Measurements from ENCODE around the gene TMC2.
"Not testable (repeated sequence)": the region's sequence is repeated elsewhere in the genome, so short reads cannot be mapped to it uniquely, and the experiment has no call there.

Gene TMC2

DNA sequence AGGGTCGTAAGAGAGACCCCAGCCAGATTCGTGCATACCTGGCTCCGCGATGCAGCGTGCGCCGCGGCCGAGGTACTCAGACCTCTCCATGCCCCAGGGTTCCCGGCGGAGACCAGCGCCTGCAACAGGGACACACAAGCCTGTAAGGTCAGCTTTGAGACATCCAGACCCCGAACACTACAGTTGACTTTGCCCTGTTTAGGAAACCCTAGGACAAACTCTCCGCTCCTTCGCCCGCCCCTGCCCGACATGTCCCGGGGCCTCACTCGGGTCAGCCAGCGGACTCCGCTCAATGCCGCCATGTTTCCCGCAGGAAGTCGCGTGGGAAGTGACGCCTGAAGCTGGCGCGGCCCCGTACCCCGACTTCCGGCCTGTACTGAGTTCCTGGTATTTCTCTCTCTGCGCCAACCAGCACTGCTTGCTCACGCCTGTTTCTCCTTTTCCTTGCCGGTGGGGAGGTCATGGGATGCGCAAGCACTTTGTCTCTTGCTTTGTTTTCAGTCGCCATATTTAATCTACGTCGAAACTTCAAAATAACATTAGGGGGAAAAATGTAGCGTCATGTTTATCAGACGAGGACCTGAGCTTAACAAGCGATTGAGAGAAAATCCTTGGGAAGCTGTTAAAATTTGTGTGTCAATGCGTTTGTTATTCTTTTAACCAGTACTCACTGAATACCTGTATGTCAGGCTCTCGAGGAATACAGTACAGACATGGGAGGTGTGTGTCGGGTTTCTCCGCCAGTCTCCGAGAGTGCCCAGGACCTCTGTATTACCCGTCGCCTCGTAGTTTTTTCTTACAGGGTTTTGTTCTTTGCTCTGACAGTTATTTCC is 127.7 kb downstream of the TMC2 start, which contains the start of gene IDH3B:
TSS of gene IDH3B (minus strand) at position 330 of the 833 bp plus-strand sequence. CDS start at position 302, 28 bp downstream.
- DNase-seq (ENCODE audit: low spot score), result peak; percentile 93

DNA sequence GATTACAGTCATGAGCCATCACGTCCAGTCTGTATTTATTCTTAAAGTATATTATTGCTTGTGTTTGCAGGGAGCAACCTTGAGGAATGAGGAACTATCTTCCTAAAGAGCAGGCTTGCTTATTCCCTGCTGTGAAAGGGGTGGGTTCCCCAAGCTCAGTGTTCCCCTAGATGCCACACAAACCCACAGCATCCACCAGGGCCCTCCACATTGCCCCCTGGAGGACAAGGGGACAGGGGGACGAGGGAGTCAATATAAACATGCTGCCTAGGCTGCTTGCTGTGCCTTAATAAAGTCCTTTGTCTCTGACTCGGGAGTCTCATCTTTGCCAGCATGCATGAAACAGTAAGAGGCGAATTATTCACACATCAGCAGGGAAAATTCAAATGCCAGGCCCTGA is 135.6 kb downstream of the TMC2 start:
- no peak for DNase-seq (ENCODE audit: low spot score)

DNA sequence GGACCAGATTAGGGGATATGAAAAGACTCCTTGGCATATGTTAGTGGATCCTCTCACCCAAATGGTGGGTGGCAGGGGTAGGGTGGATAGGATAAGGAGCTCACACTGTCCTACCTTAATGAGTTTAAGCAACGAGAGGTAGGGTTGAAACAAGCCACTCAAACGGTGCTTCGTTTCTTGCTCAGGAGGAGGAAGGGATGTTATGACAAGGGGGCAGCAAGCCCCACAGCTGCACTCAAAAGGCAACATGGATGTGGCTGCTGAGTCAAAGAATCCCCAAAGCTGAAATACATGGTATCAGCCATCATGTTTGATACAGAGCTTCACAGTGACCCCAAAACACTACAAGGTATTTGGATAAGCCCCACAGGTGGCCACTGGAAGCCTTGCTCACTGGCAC is 136.1 kb downstream of the TMC2 start:
- no peak for DNase-seq (ENCODE audit: low spot score)

DNA sequence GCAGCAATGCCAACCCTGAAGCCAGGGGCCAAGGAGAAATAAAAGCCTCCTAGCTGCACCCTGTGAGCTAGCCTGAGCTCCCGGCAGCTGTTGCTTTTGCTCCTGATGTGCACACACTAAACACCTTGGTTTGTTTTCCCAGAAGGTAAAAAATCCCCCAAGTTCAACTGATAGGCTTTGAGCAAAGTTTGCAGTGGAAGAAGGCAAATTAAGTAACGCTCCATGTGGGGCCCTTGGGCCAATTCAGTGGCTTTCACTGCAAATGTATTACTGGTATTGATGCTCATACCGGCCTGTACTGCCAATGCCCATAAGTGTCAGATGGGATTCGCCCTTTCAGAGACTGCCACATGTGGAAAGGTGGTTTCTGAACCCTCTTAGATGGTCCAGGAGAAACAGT is 137.1 kb downstream of the TMC2 start:
- DNase-seq (ENCODE audit: low spot score), result no peak

DNA sequence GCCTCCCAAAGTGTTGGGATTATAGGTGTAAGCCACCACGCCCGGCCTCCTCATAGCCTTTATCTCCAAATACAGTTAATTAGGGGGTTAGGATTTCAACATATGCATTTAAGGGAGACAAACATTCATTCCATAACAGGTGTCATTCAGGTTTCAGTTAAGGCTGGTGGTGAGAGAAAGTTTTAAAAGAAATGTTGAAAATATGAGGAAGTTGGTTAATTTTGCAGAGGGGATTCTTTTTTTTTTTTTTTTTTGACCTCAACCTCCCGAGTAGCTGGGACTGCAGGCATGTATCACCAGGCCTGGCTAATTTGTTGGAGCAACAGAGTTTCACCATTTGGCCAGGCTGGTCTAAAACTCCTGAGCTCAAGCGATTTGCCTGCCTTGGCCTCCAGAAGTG is 143.7 kb downstream of the TMC2 start:
- no peak for DNase-seq (ENCODE audit: low spot score)

DNA sequence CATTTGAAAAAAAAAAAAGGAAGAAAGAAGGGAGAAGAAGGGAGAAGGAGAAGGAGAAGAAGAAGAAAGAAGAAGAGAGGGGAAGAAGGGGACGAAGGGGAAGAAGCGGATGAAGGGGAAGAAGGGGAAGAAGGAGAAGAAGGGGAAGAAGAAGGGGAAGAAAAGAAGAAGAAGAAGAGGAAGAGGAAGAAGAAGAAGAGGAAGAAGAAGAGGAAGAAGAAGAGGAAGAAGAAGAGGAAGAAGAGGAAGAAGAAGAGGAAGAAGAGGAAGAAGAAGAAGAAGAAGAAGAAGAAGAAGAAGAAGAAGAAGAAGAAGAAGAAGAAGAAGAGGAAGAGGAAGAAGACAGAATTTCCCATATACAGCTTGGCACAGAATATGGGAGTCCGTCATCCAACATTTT is 145.7 kb downstream of the TMC2 start:
- not testable (repeated sequence) for DNase-seq (ENCODE audit: low spot score)

DNA sequence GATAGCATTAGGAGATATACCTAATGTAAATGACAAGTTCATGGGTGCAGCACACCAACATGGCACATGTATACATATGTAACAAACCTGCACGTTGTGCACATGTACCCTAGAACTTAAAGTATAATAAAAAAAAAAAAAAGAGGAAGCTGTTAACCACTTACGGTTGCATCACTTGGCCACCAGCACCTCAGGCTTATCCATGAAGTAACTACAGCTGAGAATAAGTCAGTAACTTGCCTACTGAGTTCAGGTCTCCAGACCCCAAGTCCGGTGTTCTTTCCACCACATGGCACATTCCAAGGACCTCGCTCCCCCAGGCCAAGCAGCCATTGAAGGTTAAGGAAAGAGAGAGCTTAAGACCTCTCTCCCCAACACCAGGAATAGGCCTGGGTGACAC is 148.4 kb downstream of the TMC2 start:
- not testable (repeated sequence) for DNase-seq (ENCODE audit: low spot score)

DNA sequence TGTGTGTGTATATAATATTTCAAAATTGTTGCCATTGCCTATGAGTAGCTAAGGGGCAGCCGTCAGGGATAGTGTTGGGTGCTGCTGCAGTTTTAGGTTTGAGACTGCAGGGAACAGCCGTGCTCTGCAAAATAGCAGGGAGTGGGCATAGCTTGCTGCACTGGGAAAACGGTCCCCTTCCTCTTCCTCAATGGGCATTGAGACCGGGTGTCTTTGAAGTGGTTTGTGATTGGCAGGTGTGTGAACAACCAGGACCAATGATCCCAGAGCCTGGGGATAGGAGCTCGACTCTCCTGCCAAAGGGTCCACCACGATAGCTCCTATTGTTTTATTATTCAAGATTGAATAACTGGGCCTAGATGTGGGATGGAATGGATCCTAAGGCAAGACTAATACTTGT is 151.1 kb downstream of the TMC2 start:
- DNase-seq (ENCODE audit: low spot score), result no peak

DNA sequence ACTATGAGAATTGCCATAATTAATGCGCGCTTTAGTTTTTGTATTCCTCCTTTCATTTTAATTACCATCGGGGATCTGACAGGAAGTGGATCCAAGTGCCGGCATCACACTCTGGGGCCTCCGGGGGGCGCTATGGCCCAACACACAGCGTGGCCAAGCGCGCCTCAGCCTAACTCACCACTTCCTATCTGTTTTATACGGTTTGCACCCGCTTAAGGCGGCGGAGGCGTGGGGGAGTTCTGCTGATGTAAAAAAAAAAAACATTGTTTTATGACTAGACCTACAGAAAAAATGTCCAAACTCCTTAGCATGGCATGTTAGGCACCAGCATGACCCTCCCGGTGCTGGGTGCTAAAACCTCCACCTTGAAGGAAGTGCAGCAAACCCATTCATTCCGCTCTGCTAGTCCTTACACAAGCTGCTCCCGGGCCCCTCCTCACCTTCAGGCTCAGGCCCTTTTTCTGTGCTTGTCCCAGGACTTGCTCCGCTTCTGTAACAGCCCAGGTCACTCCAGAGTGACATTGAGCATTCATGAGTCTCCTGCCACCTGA is 151.7 kb downstream of the TMC2 start:
- peak; percentile 79 for DNase-seq (ENCODE audit: low spot score)

DNA sequence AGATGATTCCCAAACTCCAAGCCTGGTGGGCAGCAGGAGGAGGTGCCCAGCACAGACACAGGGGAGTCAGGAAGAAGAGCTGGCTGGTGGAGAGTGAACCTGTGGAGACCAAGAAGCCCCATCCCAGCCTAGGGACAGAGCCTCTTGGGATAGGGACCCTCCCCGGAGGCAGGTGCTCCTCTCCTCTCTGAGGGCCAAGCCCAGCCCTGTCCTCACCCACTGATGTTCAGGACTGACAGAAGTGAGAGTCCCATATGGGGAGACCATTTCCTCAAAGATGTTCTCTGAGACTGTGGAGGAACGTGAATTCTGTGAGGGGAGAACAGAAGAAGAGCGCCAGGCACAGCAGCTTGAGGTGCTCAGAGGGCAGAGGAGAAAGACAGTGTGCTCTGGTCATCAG is 153.8 kb downstream of the TMC2 start:
- no peak for DNase-seq (ENCODE audit: low spot score)

DNA sequence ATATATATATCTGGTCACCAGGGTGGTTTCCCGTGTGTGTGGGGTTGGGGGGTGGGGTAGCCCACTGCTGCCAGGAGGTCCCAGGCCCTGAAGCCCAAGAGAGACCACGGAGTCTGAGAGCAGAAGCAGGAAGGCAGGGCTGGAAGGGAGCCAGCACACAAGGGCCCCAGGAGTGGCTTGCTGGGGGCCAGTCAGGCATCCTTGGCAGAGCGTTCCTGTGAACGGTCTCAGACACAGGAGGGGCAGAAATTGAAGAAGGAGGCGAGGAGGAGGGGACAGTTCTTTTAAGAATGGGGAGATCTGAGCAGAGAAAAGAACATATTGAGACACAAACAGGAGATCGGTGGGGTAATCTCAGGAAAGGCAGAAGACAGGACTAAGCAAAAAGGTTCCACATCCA is 154.3 kb downstream of the TMC2 start:
- DNase-seq (ENCODE audit: low spot score), result no peak

DNA sequence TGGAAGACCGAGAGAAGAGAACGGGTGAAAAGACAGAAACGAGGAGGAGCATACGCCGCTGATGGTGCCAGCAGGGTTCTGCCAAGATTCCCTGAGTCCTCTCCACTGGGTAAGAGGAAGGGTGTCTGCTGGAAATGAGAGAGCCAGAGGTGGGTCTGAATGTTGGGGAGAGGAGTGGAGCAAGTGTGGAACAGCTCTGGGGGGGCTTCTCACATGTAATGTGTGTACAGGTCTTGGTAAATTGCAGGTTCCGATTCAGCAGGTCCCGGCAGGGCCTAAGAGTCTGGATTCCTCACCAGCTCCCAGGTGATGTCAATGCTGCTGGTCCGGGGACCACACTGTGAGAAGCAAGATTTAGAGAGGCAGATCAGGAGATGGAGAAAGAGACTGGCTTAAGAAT is 154.8 kb downstream of the TMC2 start:
- no peak for DNase-seq (ENCODE audit: low spot score)
